PC-3 (cell line): Measurements from ENCODE around the gene WDFY4.

ENCODE experiments used
- CTCF ChIP-seq: fragments of 300-600 bp; sonication (generic); conservative IDR thresholded peaks from 2 replicates; pipeline ENCODE4 v1.5.1; 2017; ENCODE audit warnings: antibody characterized with exemption, low read depth, mild to moderate bottlenecking, low read length
- EZH2 ChIP-seq: fragments of 300-600 bp; sonication (generic); IDR thresholded peaks from one replicate; pipeline ENCODE4 v1.6.1; 2017; ENCODE audit warnings: antibody characterized with exemption, mild to moderate bottlenecking, low read length; ENCODE audit not compliant: unreplicated experiment
- EZH2phosphoT487 ChIP-seq: fragments of 300-600 bp; sonication (generic); IDR thresholded peaks from 2 replicates; pipeline ENCODE4 v1.6.1; 2018; ENCODE audit warnings: mild to moderate bottlenecking, antibody characterized with exemption, low read length, borderline replicate concordance

- no peak for TF ChIP-seq CTCF
- no peak for TF ChIP-seq EZH2
- no peak for TF ChIP-seq EZH2phosphoT487
These were observed 7.0 kb upstream of the WDFY4 start for GRCh38 chr10:48677625-48678024.
